Bone marrow (tissue), 2 donors: ENCODE measurements around the gene LIMK1.
A peak's percentile ranks its signal among the peaks of the same experiment; 100 is the strongest.

ENCODE experiments used
- DNase-seq, 2 donors: peaks; one replicate each; lab custom pipeline; 2025; lab: John Stamatoyannopoulos, UW

LIMK1 gene

DNA sequence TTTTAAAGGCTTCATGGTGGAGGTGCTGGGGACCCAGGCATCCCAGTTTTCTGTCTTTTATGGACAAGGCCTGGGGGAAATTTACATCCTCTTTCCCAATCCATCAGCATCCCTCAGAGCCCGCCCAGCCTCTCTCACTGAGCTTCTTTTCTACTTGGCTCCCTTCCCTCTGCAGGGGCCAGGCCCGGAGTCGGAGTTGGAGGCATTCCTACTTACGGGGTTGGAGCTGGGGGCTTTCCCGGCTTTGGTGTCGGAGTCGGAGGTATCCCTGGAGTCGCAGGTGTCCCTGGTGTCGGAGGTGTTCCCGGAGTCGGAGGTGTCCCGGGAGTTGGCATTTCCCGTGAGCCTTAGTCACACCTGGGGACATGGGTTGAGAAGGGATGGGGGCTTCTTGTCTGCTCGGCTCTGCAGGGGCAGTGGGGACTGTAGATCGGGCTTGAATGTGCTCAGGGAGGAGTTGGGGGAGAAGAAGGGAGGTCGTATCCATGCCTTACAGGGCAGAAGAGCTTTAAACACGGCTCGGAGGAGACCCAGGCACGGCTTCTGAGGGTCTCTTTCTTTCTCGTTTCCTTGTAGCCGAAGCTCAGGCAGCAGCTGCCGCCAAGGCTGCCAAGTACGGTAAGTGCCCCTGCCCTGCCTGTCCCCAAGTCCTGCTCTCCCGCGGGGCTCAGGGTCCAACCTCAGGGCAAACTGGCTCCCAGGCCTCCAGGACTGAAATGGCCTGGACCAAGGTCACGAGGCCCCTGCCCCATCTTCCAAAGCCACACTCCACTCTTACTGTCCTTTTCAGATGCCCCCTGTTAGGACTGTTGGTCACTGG lies 27.3 kb upstream of the LIMK1 start:
- no peak for DNase-seq

DNA sequence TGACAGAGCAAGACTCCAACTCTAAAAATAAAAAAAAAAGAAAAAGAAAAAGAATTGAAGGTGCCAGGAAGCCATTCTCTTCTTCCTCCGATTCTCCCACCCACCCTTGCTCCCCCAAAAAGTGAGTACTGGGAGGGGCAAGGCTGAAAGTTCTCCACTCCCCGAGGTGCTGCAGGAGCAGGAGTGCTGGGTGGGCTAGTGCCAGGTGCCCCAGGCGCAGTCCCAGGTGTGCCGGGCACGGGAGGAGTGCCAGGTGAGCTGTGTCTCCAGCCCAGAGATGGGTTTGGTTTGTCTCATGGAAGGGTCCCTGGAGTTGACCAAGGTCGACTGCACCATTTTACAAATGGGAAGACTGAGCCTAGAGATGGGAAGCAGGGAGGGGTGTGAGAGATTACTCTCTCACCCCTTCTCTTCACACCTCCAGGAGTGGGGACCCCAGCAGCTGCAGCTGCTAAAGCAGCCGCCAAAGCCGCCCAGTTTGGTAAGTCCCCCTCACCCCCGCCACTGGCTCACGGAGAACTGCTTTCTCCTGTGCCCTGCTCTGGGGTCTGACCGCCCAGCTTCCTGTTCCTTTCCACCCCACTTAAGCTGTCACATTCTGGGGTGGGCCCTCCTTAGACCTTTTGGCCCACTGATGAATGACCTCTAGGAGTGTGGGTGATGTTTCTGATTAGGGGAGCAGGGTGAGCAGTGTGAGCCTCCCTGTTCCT lies 26.2 kb upstream of the LIMK1 start:
- DNase-seq: no peak

DNA sequence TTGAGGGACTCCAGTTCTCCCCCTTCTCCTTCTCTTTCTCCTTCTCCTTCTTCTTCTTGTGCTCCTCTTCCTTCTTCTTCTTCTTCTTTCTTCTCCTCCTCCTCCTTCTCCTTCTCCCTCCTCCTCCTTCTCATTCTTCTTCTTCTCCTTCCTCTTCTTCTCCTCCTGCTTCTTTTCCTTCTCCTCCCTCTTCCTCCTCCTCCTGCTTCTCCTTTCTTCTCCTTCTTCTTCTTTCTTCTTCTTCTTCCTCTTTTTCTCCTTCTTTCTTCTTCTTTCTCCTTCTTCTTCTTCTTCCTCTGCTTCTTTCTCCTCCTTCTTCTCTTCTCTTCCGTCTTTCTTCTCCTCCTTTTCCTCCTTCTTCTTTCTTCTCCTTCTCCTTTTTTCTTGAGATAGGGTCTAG lies 25.6 kb upstream of the LIMK1 start:
- no peak for DNase-seq

DNA sequence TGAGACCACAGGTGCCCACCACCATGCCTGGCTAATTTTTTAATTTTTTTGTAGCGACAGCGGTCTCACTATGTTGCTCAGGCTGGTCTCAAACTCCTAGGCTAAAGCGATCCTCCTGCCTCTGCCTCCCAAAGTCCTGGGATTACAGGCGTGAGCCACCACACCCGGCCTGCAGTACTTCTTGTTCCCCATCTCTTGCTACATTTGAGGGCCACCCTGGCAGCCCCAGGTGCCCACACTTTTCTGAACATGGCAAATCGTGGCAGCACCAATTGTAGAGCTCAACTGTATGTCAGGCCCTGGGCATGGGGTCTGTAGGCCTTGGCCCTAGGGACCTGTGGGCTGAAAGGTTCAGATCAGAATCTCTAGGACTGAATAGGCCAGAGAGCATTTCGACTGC lies 25.1 kb upstream of the LIMK1 start:
- DNase-seq: no peak

DNA sequence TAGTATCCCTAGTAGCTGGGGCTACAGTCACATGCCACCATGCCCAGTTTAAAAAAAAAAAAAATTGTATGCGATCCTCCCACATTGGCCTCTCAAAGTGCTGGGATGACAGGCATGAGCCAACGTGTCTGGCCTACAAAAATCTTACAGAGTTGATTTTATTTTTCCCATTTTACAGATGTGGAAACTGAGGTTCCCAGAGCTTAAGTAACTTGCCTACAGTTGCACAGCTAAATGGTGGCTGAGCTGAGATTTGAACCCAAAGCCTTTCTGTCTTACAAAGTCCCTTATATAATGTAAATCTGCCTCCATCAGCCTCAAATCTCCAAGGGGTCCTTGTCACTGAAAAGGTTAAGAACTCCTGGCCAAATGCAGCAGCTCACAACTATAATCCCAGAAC lies 24.6 kb upstream of the LIMK1 start:
- no peak for DNase-seq

DNA sequence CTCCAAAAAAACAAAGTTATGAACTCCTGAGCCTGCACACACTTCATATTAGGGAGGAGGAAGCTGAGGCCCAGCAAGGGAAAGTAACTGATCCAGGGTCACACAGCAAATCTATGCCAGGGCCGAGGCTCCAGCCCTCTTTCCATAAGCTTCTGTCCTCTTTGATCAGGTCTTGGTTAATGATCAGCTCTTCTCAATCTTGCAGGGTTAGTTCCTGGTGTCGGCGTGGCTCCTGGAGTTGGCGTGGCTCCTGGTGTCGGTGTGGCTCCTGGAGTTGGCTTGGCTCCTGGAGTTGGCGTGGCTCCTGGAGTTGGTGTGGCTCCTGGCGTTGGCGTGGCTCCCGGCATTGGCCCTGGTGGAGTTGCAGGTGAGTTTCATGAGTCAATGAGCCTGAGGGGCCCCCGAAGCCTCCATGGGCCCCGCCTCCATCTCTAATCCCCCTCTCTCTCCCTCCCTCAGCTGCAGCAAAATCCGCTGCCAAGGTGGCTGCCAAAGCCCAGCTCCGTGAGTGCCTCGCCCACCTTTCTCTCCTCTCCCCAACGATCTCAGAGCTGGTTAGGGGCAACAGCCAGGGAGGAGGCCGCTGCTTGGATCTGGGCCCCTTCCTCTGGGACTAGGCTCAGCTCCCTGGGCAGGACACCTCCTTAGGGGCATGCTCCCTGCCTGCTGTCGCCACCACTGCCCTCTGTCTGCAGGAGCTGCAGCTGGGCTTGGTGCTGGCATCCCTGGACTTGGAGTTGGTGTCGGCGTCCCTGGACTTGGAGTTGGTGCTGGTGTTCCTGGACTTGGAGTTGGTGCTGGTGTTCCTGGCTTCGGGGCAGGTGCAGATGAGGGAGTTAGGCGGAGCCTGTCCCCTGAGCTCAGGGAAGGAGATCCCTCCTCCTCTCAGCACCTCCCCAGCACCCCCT lies 23.7 kb upstream of the LIMK1 start:
- no peak for DNase-seq

DNA sequence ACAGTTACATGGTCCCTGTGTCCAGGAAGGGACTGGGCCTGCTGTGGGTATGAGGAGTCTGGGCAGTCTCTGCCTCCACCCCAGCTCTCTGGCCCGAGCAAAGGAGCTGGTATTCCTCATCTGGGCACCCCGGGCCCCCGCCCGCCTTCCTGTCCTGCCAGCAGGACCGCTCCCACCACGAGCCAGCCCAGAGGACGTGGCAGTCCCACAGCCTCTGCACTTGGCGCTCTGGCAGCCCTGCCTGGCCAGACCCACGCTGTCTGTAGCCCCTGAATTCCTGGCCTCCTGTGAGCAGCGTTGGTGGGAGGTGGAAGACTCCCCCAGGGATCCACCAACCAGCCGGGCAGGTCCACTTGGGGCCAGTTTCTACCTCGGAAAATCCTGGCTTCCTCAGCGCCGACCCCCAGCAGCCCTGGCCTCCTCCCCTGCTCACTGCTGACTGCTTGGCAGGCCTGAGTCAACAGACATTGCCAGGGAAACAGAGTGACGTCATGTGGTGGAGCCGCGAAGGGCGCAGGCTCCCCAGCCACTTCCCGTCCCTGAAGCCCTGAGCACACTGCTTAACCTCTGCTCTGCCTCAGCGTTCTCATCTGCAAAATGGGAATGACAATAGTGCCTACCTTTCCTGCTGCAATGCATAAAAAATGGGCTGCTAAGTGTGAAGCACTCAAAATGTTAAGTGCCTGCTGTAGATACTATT lies 21.6 kb upstream of the LIMK1 start:
- peak; percentile 33 to 64 for DNase-seq

DNA sequence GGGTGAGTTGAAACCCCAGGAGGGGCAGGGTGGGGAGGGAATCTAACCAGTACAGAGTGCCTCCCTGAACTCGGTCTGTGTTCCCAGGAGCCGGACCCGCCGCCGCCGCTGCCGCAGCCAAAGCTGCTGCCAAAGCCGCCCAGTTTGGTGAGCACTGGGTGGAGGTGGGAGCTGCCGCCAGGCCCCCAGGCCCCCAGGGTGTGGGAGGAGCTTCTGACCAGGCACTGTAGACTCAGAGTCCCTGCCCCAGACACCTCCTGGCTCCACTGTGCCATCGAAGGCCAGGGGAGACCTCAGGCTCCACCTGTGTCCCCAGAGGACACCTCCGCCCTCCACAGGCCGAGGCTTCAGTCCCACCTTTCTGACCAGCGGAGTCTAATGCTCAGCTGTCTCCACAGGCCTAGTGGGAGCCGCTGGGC lies 20.4 kb upstream of the LIMK1 start:
- DNase-seq: no peak

DNA sequence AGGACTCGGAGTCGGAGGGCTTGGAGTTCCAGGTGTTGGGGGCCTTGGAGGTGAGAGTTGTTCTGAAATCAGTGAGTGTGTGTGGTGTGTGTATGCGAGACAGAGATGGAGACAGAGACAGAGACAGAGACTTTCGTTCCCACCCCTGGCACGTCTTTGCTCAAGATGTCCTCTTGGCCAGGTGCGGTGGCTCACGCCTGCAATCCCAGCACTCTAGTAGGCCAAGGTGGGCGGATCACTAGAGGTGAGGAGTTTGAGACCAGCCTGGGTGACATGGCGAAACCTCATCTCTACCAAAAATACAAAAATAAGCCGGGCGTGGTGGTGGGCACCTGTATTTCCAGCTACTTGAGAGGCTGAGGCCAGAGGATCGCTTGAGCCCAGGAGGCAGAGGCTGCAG lies 20.0 kb upstream of the LIMK1 start:
- no peak for DNase-seq

DNA sequence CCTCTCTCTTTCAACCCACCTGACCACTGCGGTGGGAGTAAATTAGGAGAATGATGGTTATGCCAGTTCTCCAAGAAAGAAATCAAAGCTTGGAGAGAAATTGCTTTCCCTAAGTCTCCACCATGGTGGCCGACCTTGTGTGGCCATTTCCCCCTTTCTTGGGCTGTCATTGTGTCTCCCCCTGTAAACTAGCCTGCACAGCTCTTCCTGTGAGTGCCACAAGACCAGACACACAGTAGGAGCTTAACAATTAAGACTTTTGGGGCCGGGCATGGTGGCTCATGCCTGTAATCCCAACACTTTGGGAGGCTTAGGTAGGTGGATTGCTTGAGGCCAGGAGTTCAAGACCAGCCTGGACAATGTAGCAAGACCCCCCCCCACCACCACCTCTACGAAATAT lies 18.9 kb upstream of the LIMK1 start:
- no peak for DNase-seq

DNA sequence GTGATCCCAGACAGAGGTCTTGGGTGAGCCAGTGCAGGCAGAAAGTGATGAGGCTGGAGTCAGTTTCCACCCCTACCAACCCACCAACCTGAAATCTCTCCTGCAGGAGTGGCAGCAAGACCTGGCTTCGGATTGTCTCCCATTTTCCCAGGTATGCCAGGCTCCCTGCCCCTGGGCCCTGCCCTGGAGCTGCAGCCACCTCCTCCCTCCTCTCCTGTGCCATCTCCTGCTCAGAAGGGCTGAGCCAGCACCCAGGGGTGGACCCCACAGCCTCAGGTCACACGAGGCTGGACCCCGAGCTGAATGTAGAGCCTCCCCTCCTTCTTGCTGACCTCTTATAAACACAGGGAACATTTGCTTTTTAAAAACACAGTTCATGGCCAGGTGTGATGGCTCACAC lies 17.0 kb upstream of the LIMK1 start:
- no peak for DNase-seq

DNA sequence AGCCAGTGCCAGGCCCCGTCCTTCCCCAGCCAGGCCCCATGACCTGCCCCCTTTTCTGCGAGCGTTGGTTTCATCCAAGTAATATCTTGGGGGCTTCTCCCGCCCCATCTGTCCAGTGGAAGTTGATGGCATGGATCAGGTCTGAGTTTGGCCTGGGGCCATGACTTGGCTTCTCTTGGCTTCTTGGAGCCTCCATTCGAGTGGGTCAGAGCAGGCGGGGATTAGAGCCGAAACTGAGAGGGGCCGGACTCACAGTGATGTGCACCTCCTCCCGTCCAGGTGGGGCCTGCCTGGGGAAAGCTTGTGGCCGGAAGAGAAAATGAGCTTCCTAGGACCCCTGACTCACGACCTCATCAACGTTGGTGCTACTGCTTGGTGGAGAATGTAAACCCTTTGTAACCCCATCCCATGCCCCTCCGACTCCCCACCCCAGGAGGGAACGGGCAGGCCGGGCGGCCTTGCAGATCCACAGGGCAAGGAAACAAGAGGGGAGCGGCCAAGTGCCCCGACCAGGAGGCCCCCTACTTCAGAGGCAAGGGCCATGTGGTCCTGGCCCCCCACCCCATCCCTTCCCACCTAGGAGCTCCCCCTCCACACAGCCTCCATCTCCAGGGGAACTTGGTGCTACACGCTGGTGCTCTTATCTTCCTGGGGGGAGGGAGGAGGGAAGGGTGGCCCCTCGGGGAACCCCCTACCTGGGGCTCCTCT lies 15.1 kb upstream of the LIMK1 start:
- DNase-seq: no peak

DNA sequence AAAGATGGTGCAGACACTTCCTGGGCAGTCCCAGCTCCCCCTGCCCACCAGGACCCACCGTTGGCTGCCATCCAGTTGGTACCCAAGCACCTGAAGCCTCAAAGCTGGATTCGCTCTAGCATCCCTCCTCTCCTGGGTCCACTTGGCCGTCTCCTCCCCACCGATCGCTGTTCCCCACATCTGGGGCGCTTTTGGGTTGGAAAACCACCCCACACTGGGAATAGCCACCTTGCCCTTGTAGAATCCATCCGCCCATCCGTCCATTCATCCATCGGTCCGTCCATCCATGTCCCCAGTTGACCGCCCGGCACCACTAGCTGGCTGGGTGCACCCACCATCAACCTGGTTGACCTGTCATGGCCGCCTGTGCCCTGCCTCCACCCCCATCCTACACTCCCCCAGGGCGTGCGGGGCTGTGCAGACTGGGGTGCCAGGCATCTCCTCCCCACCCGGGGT lies 14.5 kb upstream of the LIMK1 start:
- DNase-seq: no peak

DNA sequence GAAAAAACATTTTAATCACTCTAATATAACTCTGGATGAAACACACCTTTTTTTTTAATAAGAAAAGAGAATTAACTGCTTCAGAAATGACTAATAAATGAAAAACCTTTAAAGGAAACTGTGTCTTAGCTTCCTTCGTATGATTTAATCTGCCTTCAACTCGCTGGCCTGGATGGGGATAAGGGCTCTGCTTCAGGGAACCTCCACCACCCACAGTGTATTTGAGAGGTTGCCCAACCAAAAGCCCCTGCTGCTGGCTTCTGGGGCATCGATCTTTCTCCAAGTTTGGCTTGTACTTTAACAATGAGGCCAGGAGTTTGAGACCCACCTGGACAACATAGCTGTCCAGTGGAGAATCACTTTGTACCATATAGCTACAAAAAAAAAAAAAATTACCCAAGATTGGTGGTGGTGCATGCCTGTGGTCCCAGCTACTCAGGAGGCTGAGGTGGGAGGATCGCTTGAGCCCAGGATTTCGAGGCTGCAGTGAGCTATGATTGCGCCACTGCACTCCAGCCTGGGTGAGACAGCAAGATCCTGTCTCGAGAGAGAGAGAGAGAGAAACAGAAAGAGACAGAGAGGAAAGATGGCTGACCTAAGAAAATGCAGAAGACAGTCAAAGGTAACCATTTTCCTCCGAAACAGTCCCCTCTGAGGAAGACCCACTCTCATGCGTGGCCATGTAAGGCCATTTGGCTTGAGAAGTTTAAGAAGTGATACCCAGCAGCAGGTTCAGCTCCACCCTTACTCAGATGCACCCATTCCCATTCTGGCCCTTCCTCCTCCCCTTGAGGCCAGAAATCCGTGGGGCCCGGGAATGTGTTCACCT lies 13.6 kb upstream of the LIMK1 start:
- no peak for DNase-seq

DNA sequence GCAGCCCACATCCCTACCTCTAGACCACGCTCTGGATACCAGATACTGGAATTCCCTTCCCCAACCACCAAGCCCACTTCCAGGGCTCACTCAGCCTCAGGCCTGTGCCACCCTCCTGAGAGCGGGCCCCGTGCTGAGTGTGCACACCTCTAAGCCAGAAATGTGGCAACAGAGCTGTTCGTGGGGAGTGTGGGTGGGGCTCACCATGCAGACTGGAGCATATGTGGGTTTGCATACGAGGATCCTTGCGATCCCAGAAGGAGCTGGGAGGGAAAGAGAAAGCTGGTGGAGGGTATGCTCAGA lies 13.0 kb upstream of the LIMK1 start:
- DNase-seq: no peak

DNA sequence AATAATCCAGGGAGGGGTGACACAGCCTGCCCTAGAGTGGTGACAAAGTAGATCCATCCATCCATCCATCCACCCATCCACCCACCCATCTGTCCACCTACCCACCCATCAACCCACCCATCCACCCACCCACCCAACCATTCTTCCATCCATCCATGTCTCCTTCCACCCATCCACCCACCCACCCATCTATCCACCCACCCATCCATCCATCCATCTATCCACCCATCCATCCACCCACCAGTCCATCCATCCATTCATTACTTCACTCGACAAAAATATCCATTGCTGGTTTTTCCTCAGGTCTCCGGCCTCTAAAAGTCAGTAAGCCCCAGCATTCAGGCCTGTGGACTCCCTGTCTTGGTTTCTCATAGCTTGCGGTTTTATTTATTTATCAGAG lies 12.5 kb upstream of the LIMK1 start:
- DNase-seq: no peak

DNA sequence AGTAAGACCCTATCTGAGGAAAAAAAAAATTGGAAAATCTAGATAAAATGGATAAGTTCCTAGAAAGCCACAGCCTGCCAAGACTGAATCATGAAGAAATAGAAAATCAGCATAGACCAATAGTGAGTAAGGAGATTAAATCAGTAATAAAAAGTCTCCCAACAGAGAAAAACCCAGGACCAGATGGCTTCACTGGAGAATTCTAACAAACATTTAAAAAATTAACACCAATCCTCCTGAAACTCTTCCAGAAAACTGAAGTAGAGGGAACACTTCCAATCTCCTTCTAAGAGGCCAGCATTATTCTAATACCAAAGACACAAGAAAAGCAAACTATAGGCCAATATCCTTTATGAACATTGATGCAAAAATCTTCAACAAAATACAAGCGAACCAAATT lies 8.8 kb upstream of the LIMK1 start:
- DNase-seq: no peak

DNA sequence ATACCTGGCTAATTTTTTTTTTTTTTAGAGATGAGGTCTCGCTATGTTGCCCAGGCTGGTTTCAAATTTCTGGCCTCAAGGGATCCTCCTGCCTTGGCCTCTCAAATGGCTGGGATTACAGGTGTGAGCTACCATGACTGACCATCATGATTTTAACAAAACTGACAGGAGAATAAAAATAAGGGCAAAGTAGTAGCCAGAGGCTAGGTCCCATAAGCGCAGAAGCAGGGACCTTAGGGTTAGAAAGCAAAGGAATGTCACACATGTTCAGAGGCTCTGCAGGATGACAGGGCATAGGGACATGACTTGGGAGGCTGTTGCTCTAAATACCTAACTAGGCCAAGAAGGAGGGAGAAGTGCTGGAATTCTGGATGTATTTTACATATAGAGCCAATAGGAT lies 5.1 kb upstream of the LIMK1 start:
- DNase-seq: no peak

DNA sequence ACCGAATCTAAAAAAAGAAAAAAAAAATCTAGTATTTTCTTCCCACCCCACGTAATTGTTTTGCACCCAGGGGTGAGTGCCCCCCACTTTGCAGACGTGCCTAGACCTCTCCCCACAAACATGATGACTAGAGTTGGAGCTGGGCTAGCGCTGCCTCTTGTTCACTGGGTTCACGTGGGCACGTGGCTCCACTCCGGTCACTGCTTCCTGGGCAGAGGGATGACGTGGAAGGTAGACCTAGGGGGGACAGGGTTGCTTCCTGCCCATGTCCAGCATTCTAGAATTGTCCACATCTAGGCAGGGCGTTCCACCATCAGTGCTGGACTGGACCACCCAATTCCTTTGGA lies 861 bp upstream of the LIMK1 start:
- DNase-seq: no peak

DNA sequence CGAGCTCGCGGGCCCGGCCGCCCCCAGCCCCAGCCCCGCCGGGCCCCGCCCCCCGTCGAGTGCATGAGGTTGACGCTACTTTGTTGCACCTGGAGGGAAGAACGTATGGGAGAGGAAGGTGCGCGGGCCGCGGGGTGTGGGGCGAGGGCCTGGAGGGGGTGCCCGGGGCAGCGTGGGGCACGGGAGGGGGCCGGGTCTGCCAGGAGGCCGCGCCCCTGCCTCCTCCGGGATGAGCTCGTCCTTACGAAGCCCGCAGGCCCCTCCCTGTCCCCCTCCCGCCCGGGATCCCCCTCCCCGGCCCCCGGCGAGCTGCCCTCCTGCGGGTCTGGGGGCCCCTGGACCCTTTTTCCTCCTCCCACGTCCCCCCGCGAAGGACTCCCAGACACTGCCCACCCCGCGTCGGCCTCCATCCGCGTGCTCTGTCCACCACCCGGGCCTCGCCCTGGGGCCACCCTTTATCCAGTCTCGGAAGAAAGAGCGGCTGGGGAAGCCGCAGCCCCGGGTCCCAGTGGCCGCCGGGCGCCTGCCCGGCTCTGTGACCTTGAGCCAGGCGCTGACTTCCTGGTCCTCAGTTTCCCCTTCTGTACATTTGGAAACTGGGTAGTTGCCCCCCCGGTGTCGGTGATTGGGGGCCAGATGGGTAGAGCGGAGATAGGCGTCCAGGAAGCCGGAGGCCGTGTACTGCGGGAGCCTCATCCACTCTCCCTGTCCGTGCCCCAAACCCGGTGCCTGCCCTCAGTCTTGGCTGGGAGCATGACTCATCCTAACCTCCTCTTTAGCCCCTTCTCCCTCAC lies 521 bp downstream of the LIMK1 start:
- DNase-seq: peak; percentile 29 to 50
